ENCODE results near the gene FAM222B. TPM values are rescaled to one million over a fixed set of nuclear protein-coding genes. Genes with fewer than 3 reads are reported as not detected.
"Not testable (repeated sequence)": the region's sequence is repeated elsewhere in the genome, so short reads cannot be mapped to it uniquely, and the experiment has no call there.

The FAM222B gene
- polyA plus RNA-seq, 1 donor (not counting 4 experiments of a cell fraction or from before 2014, with no cell fraction given), result 6.5 TPM

DNA sequence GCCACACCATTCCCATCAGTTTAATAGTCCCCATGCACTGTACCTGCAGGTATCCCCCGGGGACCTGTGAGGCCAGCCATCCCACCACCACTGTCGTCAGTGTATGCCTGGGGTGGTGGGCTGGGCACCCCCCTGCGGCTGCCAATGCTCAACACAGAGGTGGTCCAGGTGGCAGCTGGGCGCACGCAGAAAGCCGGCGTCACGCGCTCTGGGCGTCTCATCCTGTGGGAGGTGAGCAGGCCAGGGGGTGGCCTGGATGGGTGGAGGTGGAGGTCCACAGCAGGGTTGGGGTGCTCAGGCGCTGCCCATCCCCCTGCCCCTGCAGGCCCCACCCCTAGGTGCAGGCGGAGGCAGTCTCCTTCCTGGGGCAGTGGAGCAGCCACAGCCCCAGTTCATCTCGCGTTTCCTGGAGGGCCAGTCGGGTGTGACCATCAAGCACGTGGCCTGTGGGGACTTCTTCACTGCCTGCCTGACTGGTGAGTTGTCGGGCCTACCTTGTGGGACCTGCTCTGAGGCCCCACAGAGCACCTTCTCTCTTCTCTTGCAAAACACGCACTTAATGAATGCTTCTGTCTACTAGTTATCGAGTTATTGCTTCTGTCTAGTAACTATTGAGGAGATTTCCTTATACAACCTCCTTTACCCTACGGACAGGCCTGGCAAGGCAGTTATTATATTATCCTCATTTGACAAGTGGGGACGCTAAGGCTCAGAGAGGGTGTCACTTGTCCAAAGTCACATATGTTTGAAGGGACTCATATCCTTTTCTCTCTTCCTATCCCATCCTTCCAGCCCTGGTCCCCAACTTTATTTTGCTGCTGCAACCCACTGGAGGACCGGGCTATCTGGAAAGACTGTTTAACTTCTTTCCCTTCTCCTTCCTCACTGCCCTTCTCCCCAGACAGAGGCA is 104.6 kb downstream of the FAM222B start:
- dilution Hi-C loops (cut with MboI; ENCODE audit: extremely low pct_ligation_motif_present, low sequenced_read_pairs), result no loop called here
- H3K9ac ChIP-seq (ENCODE audit: control insufficient read depth, extremely low read depth, insufficient read depth, low read length), result no peak overlapping the region
- peaks cover 11% of the 10 kb centered on the region for H3K9me3 ChIP-seq (ENCODE audit: control insufficient read depth, low read depth, low read length)
- H3K9me1 ChIP-seq (ENCODE audit: control insufficient read depth, extremely low read depth, insufficient read depth, low read length), result no peaks in the 10 kb centered on the region
- H4K20me1 ChIP-seq (ENCODE audit: control insufficient read depth, extremely low read depth, insufficient read depth, low read length), result no peaks in the 10 kb centered on the region
- no peak overlapping the region for H3K4me3 ChIP-seq (ENCODE audit: control insufficient read depth in 2 of 3, extremely low read depth in 1 of 3, insufficient read depth in 2 of 3, low read depth in 1 of 3, low read length in 3 of 3)
- DNase-seq (ENCODE audit: low read depth, low spot score) (no peak), FAIRE-seq (no peak)
- no peak overlapping the region for H3K4me2 ChIP-seq (ENCODE audit: control insufficient read depth, extremely low read depth, insufficient read depth, low read depth, low read length)
- no peak overlapping the region for H2AFZ ChIP-seq (ENCODE audit: control insufficient read depth, low read length)
- no peak overlapping the region for H3K27ac ChIP-seq (ENCODE audit: control insufficient read depth, insufficient read depth, low read length)
- no peaks in the 10 kb centered on the region for H3K79me2 ChIP-seq (ENCODE audit: control insufficient read depth, insufficient read depth, low read length)
- peaks cover 8% of the 10 kb centered on the region for H3K4me1 ChIP-seq (ENCODE audit: control insufficient read depth, extremely low read depth, insufficient read depth, low read length)
- TF ChIP-seq CTCF (optimal IDR thresholded peaks at IDR 0.05 in 1 of 3, IDR thresholded peaks at IDR 0.05 in 1 of 3, conservative IDR thresholded peaks at IDR 0.05 in 1 of 3; ENCODE audit: extremely low read depth in 1 of 3, insufficient read depth in 2 of 3, low read length in 3 of 3) (no peak), EZH2 (IDR thresholded peaks at IDR 0.05; ENCODE audit: low read length) (no peak)
- no peaks in the 10 kb centered on the region for H3K27me3 ChIP-seq (ENCODE audit: control insufficient read depth, extremely low read depth, insufficient read depth, low read length)
- peaks cover 0 to 5% of the 10 kb centered on the region in 2 experiments for H3K36me3 ChIP-seq (ENCODE audit: control insufficient read depth in 2 of 2, extremely low read depth in 1 of 2, insufficient read depth in 2 of 2, low read length in 2 of 2)

- H3K9ac ChIP-seq (ENCODE audit: control insufficient read depth, extremely low read depth, insufficient read depth, low read length), result no peak overlapping the region
- no peak overlapping the region for H3K4me2 ChIP-seq (ENCODE audit: control insufficient read depth, extremely low read depth, insufficient read depth, low read depth, low read length)
- H3K36me3 ChIP-seq (ENCODE audit: control insufficient read depth in 2 of 2, extremely low read depth in 1 of 2, insufficient read depth in 2 of 2, low read length in 2 of 2), result peaks cover 0 to 5% of the 10 kb centered on the region in 2 experiments
- peaks cover 8% of the 10 kb centered on the region for H3K4me1 ChIP-seq (ENCODE audit: control insufficient read depth, extremely low read depth, insufficient read depth, low read length)
- no peak for DNase-seq (ENCODE audit: low read depth, low spot score)
- no peaks in the 10 kb centered on the region for H3K9me1 ChIP-seq (ENCODE audit: control insufficient read depth, extremely low read depth, insufficient read depth, low read length)
- no peak overlapping the region for H2AFZ ChIP-seq (ENCODE audit: control insufficient read depth, low read length)
- dilution Hi-C loops (cut with MboI; ENCODE audit: extremely low pct_ligation_motif_present, low sequenced_read_pairs), result no loop called here
- peaks cover 11% of the 10 kb centered on the region for H3K9me3 ChIP-seq (ENCODE audit: control insufficient read depth, low read depth, low read length)
- no peak overlapping the region for H3K27ac ChIP-seq (ENCODE audit: control insufficient read depth, insufficient read depth, low read length)
- H3K79me2 ChIP-seq (ENCODE audit: control insufficient read depth, insufficient read depth, low read length), result no peaks in the 10 kb centered on the region
- TF ChIP-seq CTCF (optimal IDR thresholded peaks at IDR 0.05 in 1 of 3, IDR thresholded peaks at IDR 0.05 in 1 of 3, conservative IDR thresholded peaks at IDR 0.05 in 1 of 3; ENCODE audit: extremely low read depth in 1 of 3, insufficient read depth in 2 of 3, low read length in 3 of 3), result no peak
- TF ChIP-seq EZH2 (IDR thresholded peaks at IDR 0.05; ENCODE audit: low read length), result no peak
- no peak for FAIRE-seq
- no peaks in the 10 kb centered on the region for H3K27me3 ChIP-seq (ENCODE audit: control insufficient read depth, extremely low read depth, insufficient read depth, low read length)
- no peak overlapping the region for H3K4me3 ChIP-seq (ENCODE audit: control insufficient read depth in 2 of 3, extremely low read depth in 1 of 3, insufficient read depth in 2 of 3, low read depth in 1 of 3, low read length in 3 of 3)
- no peaks in the 10 kb centered on the region for H4K20me1 ChIP-seq (ENCODE audit: control insufficient read depth, extremely low read depth, insufficient read depth, low read length)
Measured at GRCh38 chr17:28737316-28737715, 105.3 kb downstream of the FAM222B start.

GRCh38 chr17:28735913-28736769 is 106.4 kb downstream of the FAM222B start:
- DNase-seq (ENCODE audit: low read depth, low spot score); dilution Hi-C loops (cut with MboI; ENCODE audit: extremely low pct_ligation_motif_present, low sequenced_read_pairs); H3K27ac ChIP-seq (ENCODE audit: control insufficient read depth, insufficient read depth, low read length); H3K4me3 ChIP-seq (ENCODE audit: control insufficient read depth in 2 of 3, extremely low read depth in 1 of 3, insufficient read depth in 2 of 3, low read depth in 1 of 3, low read length in 3 of 3); H3K4me1 ChIP-seq (ENCODE audit: control insufficient read depth, extremely low read depth, insufficient read depth, low read length); H2AFZ ChIP-seq (ENCODE audit: control insufficient read depth, low read length); H4K20me1 ChIP-seq (ENCODE audit: control insufficient read depth, extremely low read depth, insufficient read depth, low read length); H3K36me3 ChIP-seq (ENCODE audit: control insufficient read depth in 2 of 2, extremely low read depth in 1 of 2, insufficient read depth in 2 of 2, low read length in 2 of 2); H3K9ac ChIP-seq (ENCODE audit: control insufficient read depth, extremely low read depth, insufficient read depth, low read length); H3K9me1 ChIP-seq (ENCODE audit: control insufficient read depth, extremely low read depth, insufficient read depth, low read length); H3K27me3 ChIP-seq (ENCODE audit: control insufficient read depth, extremely low read depth, insufficient read depth, low read length); FAIRE-seq; H3K79me2 ChIP-seq (ENCODE audit: control insufficient read depth, insufficient read depth, low read length); H3K4me2 ChIP-seq (ENCODE audit: control insufficient read depth, extremely low read depth, insufficient read depth, low read depth, low read length): not testable (repeated sequence)
- H3K9me3 ChIP-seq (ENCODE audit: control insufficient read depth, low read depth, low read length), result peaks cover 10% of the 10 kb centered on the region
